Sigmoid colon (tissue), 4 donors: Measurements from ENCODE around the gene RHBDF2.

Source experiments
- EP300 ChIP-seq, 4 donors: sonication (generic); formaldehyde crosslinking; IDR thresholded peaks; one replicate each; pipeline ENCODE4 v1.6.1; 2017; ENCODE audit warnings: antibody characterized with exemption in 4 of 4
- POLR2A ChIP-seq, 2 donors: fragments of 450-650 bp; IDR thresholded peaks; one replicate each; pipeline ENCODE4 v1.6.1; 2016; ENCODE audit warnings: antibody characterized with exemption in 2 of 2, mild to moderate bottlenecking in 2 of 2, moderate library complexity in 2 of 2
- POLR2AphosphoS5 ChIP-seq, 4 donors: sonication (generic); formaldehyde crosslinking; IDR thresholded peaks; one replicate each; pipeline ENCODE4 v1.6.1; 2017; ENCODE audit warnings: antibody characterized with exemption in 4 of 4
- TF ChIP-seq, protein P1 (sequence below), 4 experiments: fragments of 450-650 bp in 3 of 4; fragments of 200-600 bp in 1 of 4; IDR thresholded peaks; one replicate each; pipeline ENCODE4 v1.5.1; 2016 to 2019; ENCODE audit warnings: antibody characterized with exemption in 4 of 4, mild to moderate bottlenecking in 3 of 4, moderate library complexity in 2 of 4

DNA sequence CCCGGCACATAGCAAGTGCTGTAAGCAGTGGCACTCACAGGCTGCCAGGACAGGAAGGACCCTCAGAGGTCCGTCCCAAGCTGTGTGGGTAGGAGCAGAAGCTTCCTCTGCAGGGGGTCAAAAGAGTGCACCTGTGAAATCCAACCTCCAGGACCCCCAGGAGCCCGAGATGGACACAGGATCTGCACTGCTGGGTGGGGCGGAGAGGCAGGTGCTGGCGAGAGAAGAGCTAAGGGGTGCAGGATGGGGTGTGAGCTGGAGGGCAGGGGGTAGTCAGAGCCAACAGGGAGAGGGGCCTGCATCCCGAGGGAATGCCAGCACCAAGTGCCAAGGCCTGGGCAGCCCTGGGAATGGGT lies 34.5 kb downstream of the RHBDF2 start:
- TF ChIP-seq, protein P1, sequence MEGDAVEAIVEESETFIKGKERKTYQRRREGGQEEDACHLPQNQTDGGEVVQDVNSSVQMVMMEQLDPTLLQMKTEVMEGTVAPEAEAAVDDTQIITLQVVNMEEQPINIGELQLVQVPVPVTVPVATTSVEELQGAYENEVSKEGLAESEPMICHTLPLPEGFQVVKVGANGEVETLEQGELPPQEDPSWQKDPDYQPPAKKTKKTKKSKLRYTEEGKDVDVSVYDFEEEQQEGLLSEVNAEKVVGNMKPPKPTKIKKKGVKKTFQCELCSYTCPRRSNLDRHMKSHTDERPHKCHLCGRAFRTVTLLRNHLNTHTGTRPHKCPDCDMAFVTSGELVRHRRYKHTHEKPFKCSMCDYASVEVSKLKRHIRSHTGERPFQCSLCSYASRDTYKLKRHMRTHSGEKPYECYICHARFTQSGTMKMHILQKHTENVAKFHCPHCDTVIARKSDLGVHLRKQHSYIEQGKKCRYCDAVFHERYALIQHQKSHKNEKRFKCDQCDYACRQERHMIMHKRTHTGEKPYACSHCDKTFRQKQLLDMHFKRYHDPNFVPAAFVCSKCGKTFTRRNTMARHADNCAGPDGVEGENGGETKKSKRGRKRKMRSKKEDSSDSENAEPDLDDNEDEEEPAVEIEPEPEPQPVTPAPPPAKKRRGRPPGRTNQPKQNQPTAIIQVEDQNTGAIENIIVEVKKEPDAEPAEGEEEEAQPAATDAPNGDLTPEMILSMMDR (IDR thresholded peaks at IDR 0.05): no peak
- no peak for TF ChIP-seq POLR2A (IDR thresholded peaks at IDR 0.05)
- TF ChIP-seq POLR2AphosphoS5 (IDR thresholded peaks at IDR 0.05): no peak
- TF ChIP-seq EP300 (IDR thresholded peaks at IDR 0.05): no peak
